AG04450 (cell line): ENCODE results near the gene SLC8A1. TPM values are rescaled to one million over a fixed set of nuclear protein-coding genes. Genes with fewer than 3 reads are reported as not detected.
A peak's percentile ranks its signal among the peaks of the same experiment; 100 is the strongest.

Experiments
- CTCF ChIA-PET: fragments of 300-600, 350-600 bp; formaldehyde crosslinking; extraction: SDS; loops from one replicate; lab custom pipeline; 2022; ENCODE audit warnings: antibody characterized with exemption, inconsistent platforms; lab: Charles Lee
- POLR2A ChIA-PET: fragments of 350-600 bp; formaldehyde crosslinking; extraction: SDS; loops from one replicate; lab custom pipeline; 2021; ENCODE audit warnings: antibody characterized with exemption, inconsistent platforms; lab: Yijun Ruan, JAX
- DNase-seq: peaks from one replicate; pipeline ENCODE4 v3.0.0-alpha.2; 2011; ENCODE audit warnings: low read depth, low spot score
- H3K27ac ChIP-seq: one replicate; pipeline ENCODE4 v1.5.1; 2012; ENCODE audit warnings: low read depth, low read length, control low read depth
- H3K27me3 ChIP-seq: one replicate; pipeline ENCODE4 v1.6.0; 2012; ENCODE audit warnings: low read length; ENCODE audit not compliant: control insufficient read depth, insufficient read depth
- H3K4me3 ChIP-seq: 2 replicates; pipeline ENCODE4 v1.5.1; 2011; ENCODE audit warnings: mild to moderate bottlenecking, low read depth, low read length, control low read depth
- H3K9me3 ChIP-seq: 2 replicates; pipeline ENCODE4 v1.5.1; 2012; ENCODE audit warnings: low read length; ENCODE audit not compliant: control insufficient read depth, insufficient read depth
- CTCF ChIP-seq: IDR thresholded peaks from 2 replicates; pipeline ENCODE4 v1.5.1; 2011; ENCODE audit warnings: low read depth, low read length, control low read depth, inconsistent platforms
- polyA minus RNA-seq: library from RNA; depleted of rRNA, polyadenylated mRNA; stranded (reverse); fragments of >200 nt; gene quantifications from 2 replicates; pipeline ENCODE4 v1.2.3, GENCODE V29; 2011; rRNA and poly(A)+ RNA removed
- polyA plus RNA-seq: library from polyadenylated mRNA; depleted of rRNA; stranded (reverse); fragments of >200 nt; gene quantifications from 2 replicates; pipeline ENCODE4 v1.2.3, GENCODE V29; 2011; rRNA removed

Gene SLC8A1
- polyA plus RNA-seq (15.8 and 19.3 TPM in 2 replicates), polyA minus RNA-seq (94.5 and 130 TPM in 2 replicates)

GRCh38 chr2:40451918-40452605, at the start of gene SLC8A1:
SLC8A1 (minus strand) TSS chr2:40452090.
- no peak for TF ChIP-seq CTCF
- ChIA-PET POLR2A (interaction anchor here (0.7 to 2.6 kb wide), 6 partner anchors 171 to 538 kb away, joined by 3 to 8 read pairs (median 3); no protein-coding TSS in a partner anchor), CTCF (interaction anchor here (0.7 to 2.2 kb wide), 4 partner anchors 13 to 540 kb away, joined by 3 to 5 read pairs (median 3); no protein-coding TSS in a partner anchor)
- H3K27ac ChIP-seq: peak within 1 kb of the TSS; percentile 72
- DNase-seq: no peak
- no peaks in the 10 kb centered on the region for H3K27me3 ChIP-seq
- peak within 1 kb of the TSS; percentile 84 for H3K4me3 ChIP-seq
- no peaks in the 10 kb centered on the region; the same call in 1 of the 2 replicates for H3K9me3 ChIP-seq

- no peak overlapping the region for H3K27ac ChIP-seq
- H3K4me3 ChIP-seq: no peak overlapping the region
- TF ChIP-seq CTCF: no peak
- ChIA-PET CTCF (interaction anchor here (1.4 kb wide), 1 partner anchor 586 kb away, joined by 3 read pairs; no protein-coding TSS in a partner anchor), POLR2A (no interaction called here)
- DNase-seq: no peak
- no peaks in the 10 kb centered on the region for H3K27me3 ChIP-seq
- H3K9me3 ChIP-seq: no peaks in the 10 kb centered on the region
These were observed 47.5 kb upstream of the SLC8A1 start for GRCh38 chr2:40499437-40499836.

GRCh38 chr2:40497251-40497859, 45.5 kb upstream of the SLC8A1 start:
- TF ChIP-seq CTCF: peak; percentile 27; the same call in 1 of the 2 replicates
- no peaks in the 10 kb centered on the region for H3K9me3 ChIP-seq
- POLR2A ChIA-PET: no interaction called here

GRCh38 chr2:40489678-40489960, 37.7 kb upstream of the SLC8A1 start:
- CTCF ChIA-PET: no interaction called here
- Histone ChIP-seq H3K27me3 (no peaks in the 10 kb centered on the region), H3K4me3 (peak overlapping the region; percentile 49), H3K27ac (no peak overlapping the region), H3K9me3 (no peaks in the 10 kb centered on the region)
- TF ChIP-seq CTCF: no peak
- no peak for DNase-seq
- POLR2A ChIA-PET: no interaction called here

More at GRCh38 chr2:40497251-40497859, 45.5 kb upstream of the SLC8A1 start:
- Histone ChIP-seq H3K27me3 (no peaks in the 10 kb centered on the region), H3K4me3 (no peak overlapping the region), H3K27ac (no peak overlapping the region)
- CTCF ChIA-PET: interaction anchor here (1.3 to 1.8 kb wide), 3 partner anchors 9 to 57 kb away, joined by 5 to 8 read pairs (median 7); no protein-coding TSS in a partner anchor
- DNase-seq: no peak
